ENCODE measurements around the gene FAM78B.

DNA sequence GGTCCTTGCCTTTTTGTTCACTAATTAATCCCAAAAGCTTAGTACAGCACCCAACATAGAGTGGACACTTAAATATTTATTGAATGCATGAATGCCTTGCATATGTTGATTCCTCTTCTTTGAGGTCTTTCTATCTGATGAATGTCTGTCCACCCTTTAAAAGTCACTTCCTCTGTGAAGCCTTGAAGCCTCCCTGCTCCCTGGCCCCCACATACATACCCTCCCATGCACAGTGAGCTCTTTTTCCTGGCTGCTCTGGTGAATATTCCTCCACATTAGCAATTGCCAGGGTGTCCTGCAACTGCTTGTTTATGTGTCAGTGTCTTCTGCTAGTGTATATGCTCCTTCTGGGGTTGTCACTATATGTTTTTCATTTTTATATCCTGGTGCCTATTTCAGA, 8.2 kb upstream of the FAM78B start:
- TF ChIP-seq, protein P1, sequence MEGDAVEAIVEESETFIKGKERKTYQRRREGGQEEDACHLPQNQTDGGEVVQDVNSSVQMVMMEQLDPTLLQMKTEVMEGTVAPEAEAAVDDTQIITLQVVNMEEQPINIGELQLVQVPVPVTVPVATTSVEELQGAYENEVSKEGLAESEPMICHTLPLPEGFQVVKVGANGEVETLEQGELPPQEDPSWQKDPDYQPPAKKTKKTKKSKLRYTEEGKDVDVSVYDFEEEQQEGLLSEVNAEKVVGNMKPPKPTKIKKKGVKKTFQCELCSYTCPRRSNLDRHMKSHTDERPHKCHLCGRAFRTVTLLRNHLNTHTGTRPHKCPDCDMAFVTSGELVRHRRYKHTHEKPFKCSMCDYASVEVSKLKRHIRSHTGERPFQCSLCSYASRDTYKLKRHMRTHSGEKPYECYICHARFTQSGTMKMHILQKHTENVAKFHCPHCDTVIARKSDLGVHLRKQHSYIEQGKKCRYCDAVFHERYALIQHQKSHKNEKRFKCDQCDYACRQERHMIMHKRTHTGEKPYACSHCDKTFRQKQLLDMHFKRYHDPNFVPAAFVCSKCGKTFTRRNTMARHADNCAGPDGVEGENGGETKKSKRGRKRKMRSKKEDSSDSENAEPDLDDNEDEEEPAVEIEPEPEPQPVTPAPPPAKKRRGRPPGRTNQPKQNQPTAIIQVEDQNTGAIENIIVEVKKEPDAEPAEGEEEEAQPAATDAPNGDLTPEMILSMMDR (IDR thresholded peaks at IDR 0.05; ENCODE audit: borderline replicate concordance, extremely low read depth, low read length, poor library complexity, severe bottlenecking), result no peak
- no peak for TF ChIP-seq EZH2 (IDR thresholded peaks at IDR 0.05; ENCODE audit: borderline replicate concordance, low read depth, low read length, severe bottlenecking)

Measured in DND-41 (cell line).